Karpas-422 (cell line): Measurements from ENCODE around the gene NFS1. TPM values are rescaled to one million over a fixed set of nuclear protein-coding genes. Genes with fewer than 3 reads are reported as not detected.
"Not testable (repeated sequence)": the region's sequence is repeated elsewhere in the genome, so short reads cannot be mapped to it uniquely, and the experiment has no call there.

ENCODE experiments used
- DNase-seq: peaks from one replicate; pipeline ENCODE4 v3.0.0-alpha.2; 2015
- H2AFZ ChIP-seq: fragments of 200-600 bp; sonication (generic); 2 replicates; pipeline ENCODE4 v1.6.1; 2014; ENCODE audit warnings: antibody characterized with exemption, low read length, mixed read lengths
- H3K27ac ChIP-seq: fragments of 200-600 bp; sonication (generic); 2 replicates; pipeline ENCODE4 v1.5.1; 2014; ENCODE audit warnings: mild to moderate bottlenecking, low read length, moderate library complexity
- H3K27me3 ChIP-seq: fragments of 200-600 bp; sonication (generic); 2 replicates; pipeline ENCODE4 v1.6.1; 2014; ENCODE audit warnings: low read length, mixed read lengths
- H3K36me3 ChIP-seq: fragments of 200-600 bp; sonication (generic); 2 replicates; pipeline ENCODE4 v1.6.1; 2014; ENCODE audit warnings: low read length, mixed read lengths; ENCODE audit not compliant: insufficient read depth
- H3K4me1 ChIP-seq: fragments of 200-600 bp; sonication (generic); 2 replicates; pipeline ENCODE4 v1.6.1; 2014; ENCODE audit warnings: mild to moderate bottlenecking, low read length, mixed read lengths
- H3K4me2 ChIP-seq: fragments of 200-600 bp; sonication (generic); 2 replicates; pipeline ENCODE4 v1.6.1; 2014; ENCODE audit warnings: low read length, low read depth, mild to moderate bottlenecking; ENCODE audit not compliant: poor library complexity, severe bottlenecking
- H3K4me3 ChIP-seq: fragments of 200-600 bp; sonication (generic); 2 replicates; pipeline ENCODE4 v1.5.1; 2014; ENCODE audit warnings: mild to moderate bottlenecking, antibody characterized with exemption, low read length, mixed read lengths
- H3K79me2 ChIP-seq: fragments of 200-600 bp; sonication (generic); 2 replicates; pipeline ENCODE4 v1.6.1; 2014; ENCODE audit warnings: mild to moderate bottlenecking, low read length, mixed read lengths
- H3K9ac ChIP-seq: fragments of 200-600 bp; sonication (generic); 2 replicates; pipeline ENCODE4 v1.6.0; 2014; ENCODE audit warnings: low read length
- H3K9me2 ChIP-seq: fragments of 200-600 bp; sonication (generic), shearing (Covaris generic); replicated peaks from 2 replicates; pipeline ENCODE4 v1.6.0; 2014; ENCODE audit warnings: mild to moderate bottlenecking, low read length, moderate library complexity; ENCODE audit not compliant: insufficient read depth
- H3K9me3 ChIP-seq: fragments of 300-700, 200-600 bp; sonication (generic); 2 replicates; pipeline ENCODE4 v1.6.1; 2014; ENCODE audit warnings: low read length, mixed read lengths
- H4K20me1 ChIP-seq: fragments of 200-600 bp; sonication (generic); 2 replicates; pipeline ENCODE4 v1.6.1; 2014; ENCODE audit warnings: mild to moderate bottlenecking, antibody characterized with exemption, low read length, low read depth; ENCODE audit not compliant: insufficient read depth
- total RNA-seq: library from RNA; depleted of rRNA; stranded (reverse); fragments of >200 nt; shearing (Covaris generic); gene quantifications from 2 replicates; pipeline ENCODE4 v1.2.3, GENCODE V29; 2014; ENCODE audit warnings: low replicate concordance

NFS1 gene
- total RNA-seq, 1 experiment from 2014 or later, result 62.6 TPM

DNA sequence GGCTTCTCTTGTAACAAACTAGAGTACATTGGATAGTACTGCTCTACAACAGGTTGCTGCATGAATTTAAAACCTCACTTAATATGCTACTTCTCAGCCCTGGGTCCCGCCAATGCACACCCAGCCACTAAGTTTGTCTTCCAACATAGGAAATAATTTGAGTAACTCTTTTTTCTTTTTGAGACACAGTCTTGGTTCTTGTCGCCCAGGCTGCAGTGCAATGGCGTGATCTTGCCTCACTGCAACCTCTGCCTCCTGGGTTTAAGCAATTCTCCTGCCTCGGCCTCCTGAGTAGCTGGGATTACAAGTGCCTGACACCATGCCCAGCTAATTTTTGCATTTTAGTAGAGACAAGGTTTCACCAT, 24.1 kb upstream of the NFS1 start:
- Histone ChIP-seq H3K79me2 (peaks cover 82% of the 10 kb centered on the region), H4K20me1 (peaks cover 58% of the 10 kb centered on the region), H3K36me3 (peaks cover 80% of the 10 kb centered on the region)
- H3K27me3 ChIP-seq, H3K9ac ChIP-seq, H3K9me3 ChIP-seq, H3K4me2 ChIP-seq, H3K4me1 ChIP-seq, H3K9me2 ChIP-seq, H2AFZ ChIP-seq, H3K4me3 ChIP-seq, H3K27ac ChIP-seq, DNase-seq: not testable (repeated sequence)

DNA sequence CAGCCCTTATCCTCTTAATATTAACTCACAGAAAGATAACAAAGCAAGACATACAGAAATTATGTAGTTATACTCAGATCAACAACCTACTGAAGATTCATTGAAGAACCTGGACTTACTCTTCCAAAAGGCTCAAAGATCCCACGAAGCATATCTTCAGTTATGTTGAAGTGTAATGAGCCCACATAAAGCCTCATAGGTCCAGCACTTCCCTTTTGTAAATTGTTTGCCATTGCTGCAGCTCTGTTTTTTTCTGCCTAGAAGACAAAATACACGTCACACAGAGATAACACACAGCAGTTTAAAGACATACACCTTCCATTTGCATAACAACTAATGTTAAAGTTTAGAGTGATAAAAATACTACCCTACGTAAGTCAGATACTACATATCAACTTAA, 22.5 kb upstream of the NFS1 start:
- H3K4me1 ChIP-seq, result no peaks in the 10 kb centered on the region
- H3K36me3 ChIP-seq, result peaks cover 79% of the 10 kb centered on the region
- H3K9ac ChIP-seq, result no peak overlapping the region
- no peak overlapping the region for H3K4me2 ChIP-seq
- no peak overlapping the region for H3K4me3 ChIP-seq
- H3K27ac ChIP-seq, result no peak overlapping the region
- no peaks in the 10 kb centered on the region for H3K9me3 ChIP-seq
- no peaks in the 10 kb centered on the region for H3K27me3 ChIP-seq
- H3K79me2 ChIP-seq, result peaks cover 80% of the 10 kb centered on the region
- H4K20me1 ChIP-seq, result peaks cover 54% of the 10 kb centered on the region
- no peak for DNase-seq
- H2AFZ ChIP-seq, result no peak overlapping the region
- no peaks in the 10 kb centered on the region for H3K9me2 ChIP-seq

DNA sequence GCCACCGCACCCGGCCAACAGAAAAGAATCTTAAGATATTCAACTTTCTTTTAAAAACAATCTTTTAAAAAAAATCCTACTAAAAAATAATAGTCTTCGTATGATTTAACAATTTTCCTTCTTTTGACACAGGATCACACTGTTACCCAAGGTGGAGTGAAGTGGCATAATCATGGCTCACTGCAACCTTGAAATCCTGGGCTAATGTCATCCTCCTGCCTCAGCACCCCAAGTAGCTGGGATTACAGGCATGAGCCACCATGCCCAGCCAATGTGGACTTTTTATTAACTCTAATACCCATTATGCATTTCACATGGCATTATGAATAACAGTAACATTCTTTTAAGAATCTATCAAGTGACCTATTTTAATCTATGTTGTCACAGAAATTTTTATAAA, 22.1 kb upstream of the NFS1 start:
- H2AFZ ChIP-seq, result no peak overlapping the region
- H4K20me1 ChIP-seq, result peaks cover 50% of the 10 kb centered on the region
- no peak overlapping the region for H3K27ac ChIP-seq
- no peak overlapping the region for H3K4me2 ChIP-seq
- no peak overlapping the region for H3K4me3 ChIP-seq
- no peak for DNase-seq
- H3K4me1 ChIP-seq, result no peaks in the 10 kb centered on the region
- H3K9ac ChIP-seq, result no peak overlapping the region
- no peaks in the 10 kb centered on the region for H3K9me3 ChIP-seq
- H3K36me3 ChIP-seq, result peaks cover 79% of the 10 kb centered on the region
- H3K9me2 ChIP-seq, result no peaks in the 10 kb centered on the region
- peaks cover 79% of the 10 kb centered on the region for H3K79me2 ChIP-seq
- H3K27me3 ChIP-seq, result no peaks in the 10 kb centered on the region

DNA sequence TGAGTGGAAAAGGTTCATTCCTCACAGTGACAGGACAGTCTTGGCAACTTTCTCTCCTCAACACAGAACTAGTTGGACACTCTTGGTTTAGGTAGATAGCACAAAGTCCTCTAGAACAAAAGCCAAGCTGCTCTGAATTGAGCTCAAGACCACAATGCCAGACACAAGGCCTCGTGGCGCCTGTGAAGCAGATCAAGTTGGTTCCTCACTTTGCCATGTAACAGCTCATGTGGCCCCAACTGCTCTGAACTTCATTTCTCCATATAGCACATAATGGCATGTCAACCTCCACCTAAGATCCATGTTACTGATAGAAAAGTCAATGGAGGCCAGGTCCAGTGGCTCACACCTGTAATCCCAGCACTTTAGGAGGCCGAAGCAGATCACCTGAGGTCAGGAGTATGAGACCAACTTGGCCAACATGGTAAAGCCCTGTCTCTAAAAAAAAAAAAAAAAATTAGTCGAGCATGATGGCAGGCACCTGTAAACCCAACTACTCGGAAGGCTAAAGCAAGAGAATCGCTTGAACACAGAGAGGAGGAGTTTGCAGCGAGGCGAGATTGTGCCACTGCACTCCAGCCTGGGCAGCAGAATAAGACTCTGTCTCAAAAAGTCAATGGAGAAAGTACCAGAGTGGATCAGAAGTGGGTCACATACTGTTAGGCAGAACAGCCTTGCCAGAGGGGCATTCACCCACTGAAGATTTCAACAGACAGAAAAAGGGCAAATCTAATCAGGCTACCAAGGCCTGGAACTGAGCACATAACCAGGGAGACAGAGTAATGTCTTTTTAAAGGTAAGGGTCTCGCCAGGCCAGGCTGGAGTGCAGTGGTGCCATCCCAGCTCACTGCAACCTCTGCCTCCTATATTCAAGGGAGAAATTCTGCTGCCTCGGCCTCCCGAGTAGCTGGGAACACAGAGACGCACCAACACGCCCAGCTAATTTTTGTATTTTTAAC, 21.3 kb upstream of the NFS1 start:
- peaks cover 49% of the 10 kb centered on the region for H4K20me1 ChIP-seq
- no peak overlapping the region for H3K27ac ChIP-seq
- H3K4me3 ChIP-seq, result no peak overlapping the region
- no peaks in the 10 kb centered on the region for H3K4me1 ChIP-seq
- no peak overlapping the region for H2AFZ ChIP-seq
- H3K4me2 ChIP-seq, result no peak overlapping the region
- peaks cover 80% of the 10 kb centered on the region for H3K36me3 ChIP-seq
- H3K9me2 ChIP-seq, result no peaks in the 10 kb centered on the region
- H3K79me2 ChIP-seq, result peaks cover 77% of the 10 kb centered on the region
- no peaks in the 10 kb centered on the region for H3K27me3 ChIP-seq
- no peaks in the 10 kb centered on the region for H3K9me3 ChIP-seq
- no peak overlapping the region for H3K9ac ChIP-seq
- DNase-seq, result no peak

DNA sequence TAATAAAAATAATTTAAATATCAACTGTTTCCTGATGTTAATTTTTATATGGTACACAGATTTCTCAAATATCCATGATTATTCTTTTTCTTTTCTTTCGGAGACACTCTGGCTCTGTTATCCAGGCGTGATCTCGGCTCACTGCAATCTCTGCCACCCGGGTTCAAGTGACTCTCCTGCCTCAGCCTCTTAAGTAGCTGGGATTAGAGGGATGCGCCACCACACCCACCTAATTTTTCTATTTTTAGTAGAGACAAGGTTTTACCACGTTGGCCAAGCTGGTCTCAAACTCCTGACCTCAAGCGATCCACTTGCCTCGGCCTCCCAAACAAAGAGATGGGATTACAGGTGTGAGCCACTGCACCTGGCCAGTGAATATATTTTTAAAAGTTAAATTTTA, 20.6 kb upstream of the NFS1 start:
- H3K4me3 ChIP-seq, result no peak overlapping the region
- H4K20me1 ChIP-seq, result peaks cover 51% of the 10 kb centered on the region
- no peak overlapping the region for H3K27ac ChIP-seq
- peaks cover 78% of the 10 kb centered on the region for H3K79me2 ChIP-seq
- no peak overlapping the region for H3K9ac ChIP-seq
- no peak for DNase-seq
- no peak overlapping the region for H3K4me2 ChIP-seq
- H3K9me2 ChIP-seq, result no peaks in the 10 kb centered on the region
- H3K36me3 ChIP-seq, result peaks cover 81% of the 10 kb centered on the region
- no peaks in the 10 kb centered on the region for H3K9me3 ChIP-seq
- H3K27me3 ChIP-seq, result no peaks in the 10 kb centered on the region
- H2AFZ ChIP-seq, result no peak overlapping the region
- H3K4me1 ChIP-seq, result no peaks in the 10 kb centered on the region

DNA sequence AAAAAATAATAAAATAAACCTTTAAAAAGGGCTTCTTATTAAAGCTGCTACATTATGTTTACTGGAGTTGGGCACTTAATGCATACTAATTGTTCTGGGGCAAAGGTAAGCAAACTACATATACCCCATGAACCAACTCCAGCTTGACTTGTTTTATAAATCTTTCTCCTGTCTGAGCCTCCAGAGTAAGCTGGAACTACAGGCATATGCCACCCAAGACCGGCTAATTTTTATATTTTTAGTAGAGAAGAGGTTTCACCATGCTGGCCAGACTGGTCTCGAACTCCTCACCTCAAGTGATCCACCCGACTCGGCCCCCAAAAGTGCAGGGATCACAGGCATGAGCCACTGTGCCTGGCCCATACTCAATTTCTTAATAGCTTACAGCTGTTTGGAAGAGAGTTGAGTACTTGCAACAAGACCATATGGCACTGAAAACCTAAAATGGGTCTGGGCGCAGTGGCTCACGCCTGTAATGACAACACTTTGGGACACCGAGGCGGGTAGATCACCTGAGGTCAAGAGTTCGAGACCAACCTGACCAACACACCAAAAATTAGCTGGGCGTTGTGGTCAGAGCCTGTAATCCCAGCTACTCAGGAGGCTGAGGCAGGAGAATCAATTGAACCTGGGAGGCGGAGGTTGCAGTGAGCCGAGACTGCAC, 20.0 kb upstream of the NFS1 start:
- Histone ChIP-seq H3K27ac (no peak overlapping the region), H3K79me2 (peaks cover 76% of the 10 kb centered on the region), H3K9me2 (no peaks in the 10 kb centered on the region), H3K9ac (no peak overlapping the region), H3K36me3 (peaks cover 79% of the 10 kb centered on the region), H3K4me1 (no peaks in the 10 kb centered on the region), H3K4me2 (no peak overlapping the region), H3K4me3 (no peak overlapping the region), H4K20me1 (peaks cover 47% of the 10 kb centered on the region), H3K9me3 (no peaks in the 10 kb centered on the region), H3K27me3 (no peaks in the 10 kb centered on the region), H2AFZ (no peak overlapping the region)
- no peak for DNase-seq

- not testable (repeated sequence) for H3K4me2 ChIP-seq, H3K27me3 ChIP-seq, H3K9me2 ChIP-seq, H3K4me3 ChIP-seq, H3K27ac ChIP-seq, H3K9me3 ChIP-seq, H3K9ac ChIP-seq, H3K4me1 ChIP-seq, DNase-seq, H2AFZ ChIP-seq
- Histone ChIP-seq H4K20me1 (peaks cover 48% of the 10 kb centered on the region), H3K36me3 (peaks cover 80% of the 10 kb centered on the region), H3K79me2 (peaks cover 74% of the 10 kb centered on the region)
These were observed 19.2 kb upstream of the NFS1 start for GRCh38 chr20:35718321-35718720.

DNA sequence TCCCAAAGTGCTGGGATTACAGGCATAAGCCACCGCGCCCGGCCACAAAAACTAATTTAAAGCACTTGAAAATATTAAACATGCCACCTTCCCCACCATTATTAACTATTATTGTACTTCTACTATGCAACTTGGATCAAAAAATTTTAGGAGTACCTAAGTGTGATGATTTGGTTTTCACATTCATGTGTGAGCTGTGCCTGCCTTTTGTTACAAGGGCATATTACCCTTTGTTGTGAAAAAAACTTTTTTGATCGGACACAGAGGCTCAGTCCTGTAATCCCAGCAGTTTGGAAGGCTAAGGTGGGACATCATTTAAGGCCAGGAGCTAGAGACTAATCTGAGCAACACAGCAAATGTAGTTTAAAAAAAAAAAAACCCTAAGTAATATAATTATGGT, 17.2 kb upstream of the NFS1 start:
- DNase-seq, result no peak
- Histone ChIP-seq H3K4me1 (peaks cover 5% of the 10 kb centered on the region; the same call in 1 of the 2 replicates), H2AFZ (no peak overlapping the region), H3K9ac (no peak overlapping the region), H3K4me2 (no peak overlapping the region), H3K27ac (no peak overlapping the region), H3K9me2 (no peaks in the 10 kb centered on the region), H3K4me3 (no peak overlapping the region), H3K27me3 (no peaks in the 10 kb centered on the region), H3K36me3 (peaks cover 85% of the 10 kb centered on the region), H3K79me2 (peaks cover 75% of the 10 kb centered on the region), H4K20me1 (peaks cover 44% of the 10 kb centered on the region), H3K9me3 (no peaks in the 10 kb centered on the region)
